NCI-H345 treated with DMSO at 0.1 percent for 48 hours (cell line): ENCODE data around the gene ZNF431.
"Not testable (repeated sequence)": the region's sequence is repeated elsewhere in the genome, so short reads cannot be mapped to it uniquely, and the experiment has no call there.

ENCODE experiments used
- DNase-seq: peaks from one replicate; lab custom pipeline; 2025; ENCODE audit not compliant: unreplicated experiment; lab: John Stamatoyannopoulos, UW

Gene ZNF431

DNA sequence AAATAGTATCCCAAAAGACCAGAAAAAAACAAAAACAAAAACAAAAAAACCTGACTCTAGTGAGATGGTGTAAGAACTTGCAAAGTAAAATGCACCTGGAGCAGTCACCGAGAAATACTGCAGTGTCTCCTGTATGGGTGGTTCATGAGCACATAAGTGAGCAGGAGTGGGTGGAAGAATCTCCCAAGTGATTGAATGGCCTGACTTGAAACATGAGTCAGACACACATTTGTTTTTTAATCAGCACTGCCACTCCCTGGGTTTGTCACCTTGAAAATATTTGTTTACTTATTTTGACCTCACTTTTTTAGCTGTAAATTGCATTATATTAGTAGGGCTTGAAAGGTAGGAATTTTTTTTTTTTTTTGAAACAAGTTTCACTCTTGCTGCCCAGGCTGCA lies 2.0 kb downstream of the ZNF431 start:
- no peak for DNase-seq

DNA sequence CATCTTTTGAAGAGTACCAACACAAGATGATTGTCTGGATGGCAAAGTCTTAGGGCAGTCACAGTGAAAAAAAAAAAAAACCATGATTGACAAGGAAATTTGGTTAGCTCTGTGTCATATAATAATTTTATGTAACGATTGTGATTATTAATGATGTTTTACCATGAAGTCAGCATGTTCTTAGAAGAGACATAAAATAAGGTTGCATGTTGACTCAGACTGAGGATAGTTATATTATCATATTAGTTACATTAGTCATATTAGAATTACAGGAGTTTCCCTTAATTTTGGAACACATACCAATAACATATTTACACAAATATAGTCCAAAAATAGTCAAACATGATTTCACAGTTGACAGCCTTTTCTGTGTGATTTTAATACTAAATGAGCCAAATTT lies 5.7 kb downstream of the ZNF431 start:
- no peak for DNase-seq

DNA sequence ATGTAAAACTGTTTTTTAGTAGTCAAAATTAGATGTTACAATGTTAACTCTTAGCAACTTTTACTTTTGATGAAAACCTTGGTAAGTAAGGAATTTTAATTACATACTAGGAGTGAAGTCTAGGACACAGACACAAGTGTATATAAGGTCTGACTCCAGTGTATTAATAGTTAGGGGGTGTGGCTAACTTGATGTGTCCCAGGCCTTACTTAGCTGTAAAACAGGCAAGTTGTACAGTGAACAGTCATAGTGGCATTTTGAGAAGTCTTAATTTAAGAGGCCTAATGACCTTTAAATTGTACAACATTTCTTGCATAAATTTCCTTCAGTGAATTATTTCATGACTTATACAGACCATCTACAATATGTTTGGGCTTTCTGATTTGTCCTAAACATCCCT lies 6.8 kb downstream of the ZNF431 start:
- no peak for DNase-seq

DNA sequence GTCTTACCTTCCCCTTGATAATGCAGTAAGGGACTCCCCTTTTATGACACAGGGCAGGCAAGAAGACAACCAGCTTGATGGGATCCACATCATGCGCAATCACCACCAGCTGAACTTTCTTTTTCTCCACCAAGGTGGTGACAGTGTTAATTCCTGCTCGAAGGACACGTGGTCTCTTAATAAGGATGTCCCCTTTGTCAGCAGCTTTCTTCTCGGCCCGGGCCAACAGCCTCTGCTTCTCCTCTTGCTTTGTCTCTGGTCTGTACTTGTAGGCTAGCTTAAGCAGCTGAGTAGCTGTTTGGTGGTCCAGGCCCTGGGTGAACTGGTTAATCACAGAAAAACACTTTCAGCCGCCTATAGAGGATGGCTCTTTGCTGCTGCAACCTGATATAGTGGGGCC lies 8.0 kb downstream of the ZNF431 start:
- DNase-seq, result no peak

DNA sequence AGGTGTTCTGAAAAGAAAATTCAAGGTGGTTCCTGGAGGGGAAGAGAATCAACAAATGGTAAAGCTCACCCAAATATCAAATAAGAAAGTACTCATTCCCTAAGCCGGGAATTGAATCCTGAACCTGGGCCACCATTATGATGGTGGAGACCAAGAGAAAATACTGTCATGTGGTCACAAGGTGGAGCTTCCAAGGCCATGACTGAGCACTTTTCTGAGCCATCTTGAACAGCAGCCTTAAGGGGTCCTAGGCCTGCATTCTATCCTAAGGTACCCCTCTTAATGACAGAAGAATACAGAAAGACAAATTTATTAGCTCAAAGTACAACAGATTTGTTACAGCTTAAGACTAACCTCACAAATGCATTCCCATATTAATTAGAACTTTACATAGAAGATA lies 9.6 kb downstream of the ZNF431 start:
- DNase-seq, result no peak

DNA sequence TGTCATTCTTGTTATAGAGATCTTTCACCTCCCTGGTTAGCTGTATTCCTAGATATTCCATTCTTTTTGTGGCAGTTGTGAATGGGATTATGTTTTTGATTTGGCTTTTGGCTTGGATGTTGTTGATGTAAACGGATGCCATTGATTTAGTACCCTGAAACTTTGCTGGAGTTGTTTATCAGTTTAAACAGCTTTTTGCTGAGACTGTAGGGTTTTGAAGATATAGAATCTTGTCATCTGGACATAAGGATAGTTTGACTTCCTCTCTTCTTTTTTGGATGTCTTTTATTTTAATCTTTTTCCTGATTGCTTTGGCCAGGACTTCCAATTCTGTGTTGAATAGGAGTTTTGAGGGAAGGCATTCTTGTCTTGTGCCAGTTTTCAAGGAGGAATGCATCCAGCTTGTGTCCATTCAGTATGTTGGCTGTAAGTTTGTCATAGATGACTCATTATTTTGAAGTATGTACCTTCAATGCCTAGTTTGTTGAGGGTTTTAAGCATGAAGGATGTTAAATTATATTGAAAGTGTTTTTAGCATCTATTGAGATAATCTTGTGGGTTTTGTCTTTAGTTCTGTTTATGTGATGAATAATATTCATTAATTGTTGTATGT lies 16.8 kb downstream of the ZNF431 start:
- DNase-seq, result no peak

DNA sequence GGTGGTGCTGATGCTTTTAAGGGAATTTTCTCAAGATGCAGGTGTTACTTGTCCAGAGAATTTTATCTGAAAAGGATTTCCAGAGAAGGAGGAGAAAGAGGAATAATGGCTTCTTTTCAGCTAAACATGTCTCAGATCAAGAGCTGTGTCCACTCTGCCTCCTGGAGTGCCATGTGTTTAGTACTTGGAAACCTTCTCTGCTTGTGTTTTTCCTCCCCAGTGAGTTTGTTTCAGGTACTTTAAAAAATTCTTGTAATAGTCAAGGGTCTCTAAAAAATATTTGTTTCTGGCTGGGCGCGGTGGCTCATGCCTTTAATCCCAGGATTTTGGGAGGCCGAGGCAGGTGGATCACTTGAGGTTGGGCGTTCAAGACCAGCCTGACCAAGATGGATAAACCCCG lies 22.7 kb downstream of the ZNF431 start:
- DNase-seq, result no peak

DNA sequence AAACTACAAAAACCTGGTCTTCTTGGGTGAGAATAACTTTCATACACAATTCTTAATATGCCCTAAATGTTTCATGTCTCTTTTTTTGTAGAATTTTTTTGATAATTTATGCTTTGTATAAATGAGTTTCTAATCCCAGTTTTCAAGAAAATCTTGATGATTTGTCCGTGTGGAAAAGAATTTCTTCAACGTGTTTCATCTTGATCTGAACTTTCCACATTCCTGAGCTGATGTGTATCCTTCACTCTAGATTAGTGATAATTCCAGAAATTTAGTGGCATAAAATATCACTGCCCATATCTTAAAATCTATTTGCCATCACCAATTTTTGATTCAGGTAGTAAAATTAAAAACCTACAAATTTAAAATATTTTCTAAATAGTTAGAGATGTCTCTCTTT lies 24.6 kb downstream of the ZNF431 start:
- no peak for DNase-seq

DNA sequence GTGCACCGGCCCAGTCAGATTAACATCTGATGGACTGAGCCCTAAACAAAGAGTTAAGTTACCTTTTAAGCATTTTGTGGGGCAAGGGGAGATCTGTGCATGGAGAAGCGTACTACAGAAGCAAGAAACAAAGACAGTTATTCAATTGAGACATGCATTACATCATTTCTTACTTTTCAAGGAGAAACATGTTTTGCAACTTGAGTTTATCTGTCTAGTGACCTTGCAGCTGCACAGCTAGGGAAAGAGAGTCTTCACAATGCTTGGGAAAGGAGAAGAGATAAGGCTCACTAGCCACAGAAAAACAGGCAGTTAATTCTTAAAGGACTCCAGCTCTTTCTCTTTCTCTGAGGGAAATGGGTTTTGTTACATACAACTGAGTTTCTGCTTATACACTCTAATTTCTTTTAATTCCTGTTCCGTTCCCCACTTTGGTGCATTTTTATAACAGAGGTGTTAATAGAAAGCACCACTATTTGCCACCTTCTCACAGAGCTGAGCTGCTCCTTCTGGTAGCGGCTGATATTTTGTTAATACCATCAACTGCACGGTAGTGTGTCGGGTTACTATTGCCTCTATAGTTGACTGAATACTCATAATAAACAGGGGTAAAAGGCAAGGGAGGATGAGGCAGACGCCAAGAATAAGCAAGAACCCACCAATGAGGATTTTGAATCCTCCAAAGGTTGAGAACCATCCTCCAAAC lies 55.9 kb downstream of the ZNF431 start:
- no peak for DNase-seq

DNA sequence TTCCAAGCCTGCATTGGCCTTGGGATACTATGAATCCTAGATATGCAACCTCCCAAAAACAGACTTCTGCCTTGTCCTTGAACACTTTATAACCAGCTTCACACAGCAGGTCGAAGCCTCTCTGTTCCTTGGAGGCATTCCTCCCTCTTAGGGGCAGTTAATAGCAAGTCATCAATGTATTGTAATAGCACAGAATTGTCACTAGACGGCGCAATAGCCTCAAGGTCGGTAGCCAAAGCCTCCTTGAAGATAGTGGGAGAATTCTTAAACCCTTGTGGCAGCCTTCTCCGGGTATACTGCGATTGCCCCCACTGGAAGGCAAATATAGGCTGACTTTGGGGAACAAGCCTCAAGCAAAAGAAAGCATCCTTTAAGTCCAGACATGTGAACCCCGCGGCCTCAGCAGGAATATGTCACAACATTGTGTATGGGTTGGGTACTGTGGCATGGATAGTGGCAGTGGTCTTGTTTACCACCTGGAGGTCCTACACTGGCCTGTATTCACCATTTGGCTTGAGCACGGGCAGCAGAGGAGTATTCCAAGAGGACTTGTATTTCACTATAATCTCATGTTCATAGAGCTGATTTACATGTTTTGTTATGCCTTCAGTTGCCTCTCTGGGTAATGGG lies 61.1 kb downstream of the ZNF431 start:
- no peak for DNase-seq

DNA sequence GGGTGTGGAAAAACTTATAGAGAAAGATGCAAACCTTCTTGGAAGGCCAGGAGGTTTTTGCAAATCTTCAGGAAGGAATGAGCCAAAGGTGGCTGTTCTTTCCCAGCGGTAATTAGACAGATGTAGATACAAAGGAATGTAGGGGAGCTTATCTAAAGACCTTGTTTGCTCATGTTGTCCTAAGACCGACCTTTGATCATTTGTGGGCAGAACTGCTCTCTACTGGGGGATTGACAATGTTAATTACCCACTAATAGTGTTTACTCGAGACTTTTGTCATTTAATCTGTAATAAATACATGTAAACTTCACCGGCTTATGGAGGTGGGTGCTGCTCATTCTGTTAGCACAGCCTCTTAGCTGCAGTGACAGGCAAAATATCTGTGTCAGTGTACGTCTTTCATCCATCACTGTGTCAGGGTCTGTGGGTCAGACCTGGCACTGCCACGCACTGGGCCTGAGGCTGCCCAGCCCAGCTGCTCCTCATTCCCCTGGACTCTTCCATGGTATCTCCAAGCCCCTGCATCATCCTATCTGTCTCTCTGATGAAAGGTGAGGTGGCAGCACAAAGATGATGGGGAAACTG lies 68.3 kb downstream of the ZNF431 start:
- DNase-seq, result no peak

DNA sequence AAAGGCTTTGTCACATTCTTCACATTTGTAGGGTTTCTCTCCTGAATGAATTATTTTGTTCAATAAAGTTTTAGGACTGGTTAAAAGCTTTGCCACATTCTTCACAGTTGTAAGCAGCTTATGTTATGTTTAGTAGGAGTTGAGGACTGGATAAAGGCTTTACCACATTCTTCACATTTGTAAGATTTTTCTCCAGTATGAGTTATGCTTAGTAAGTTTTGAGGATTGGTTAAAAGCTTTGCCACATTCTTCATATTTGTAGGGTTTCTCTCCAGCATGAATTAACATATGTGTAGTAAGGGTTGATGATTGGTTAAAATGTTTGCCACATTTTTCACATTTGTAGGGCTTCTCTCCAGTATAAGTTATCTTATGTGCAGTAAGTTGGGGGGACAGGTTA lies 79.9 kb downstream of the ZNF431 start:
- no peak for DNase-seq

DNA sequence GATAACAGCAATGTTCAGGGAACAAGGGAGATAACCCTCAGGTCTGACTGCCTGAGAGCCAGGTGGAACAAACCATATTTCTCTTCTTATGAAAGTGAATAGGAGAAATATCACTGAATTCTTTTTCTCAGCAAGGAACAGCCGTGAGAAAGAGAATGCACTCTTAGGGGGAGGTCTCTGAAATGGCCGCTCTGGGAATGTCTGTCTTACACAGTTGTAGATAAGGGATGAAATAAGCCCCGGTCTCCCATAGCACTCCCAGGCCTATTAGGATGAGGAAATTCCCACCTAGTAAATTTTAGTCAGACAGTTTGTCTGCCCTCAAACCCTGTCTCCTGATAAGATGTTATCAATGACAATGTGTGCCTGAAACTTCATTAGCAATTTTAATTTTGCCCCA lies 88.1 kb downstream of the ZNF431 start:
- not testable (repeated sequence) for DNase-seq

DNA sequence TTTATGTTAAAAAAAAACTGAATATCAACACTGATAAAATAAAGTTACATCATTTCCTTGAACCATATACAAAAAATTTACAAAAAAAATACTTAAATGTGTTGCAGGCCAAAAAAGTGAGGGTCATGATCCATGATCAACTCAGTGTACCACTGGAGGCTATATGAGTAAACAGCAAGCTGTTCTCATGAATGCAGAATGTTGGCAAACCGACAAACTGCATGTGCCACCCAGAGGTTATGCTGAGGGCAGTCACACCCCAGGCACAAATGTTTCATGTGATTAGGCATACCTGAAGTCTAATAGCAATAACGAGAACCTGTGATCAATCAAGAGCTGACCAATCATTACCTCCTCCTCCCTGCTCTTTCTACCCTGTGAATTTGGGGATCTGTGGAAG lies 91.9 kb downstream of the ZNF431 start:
- no peak for DNase-seq

DNA sequence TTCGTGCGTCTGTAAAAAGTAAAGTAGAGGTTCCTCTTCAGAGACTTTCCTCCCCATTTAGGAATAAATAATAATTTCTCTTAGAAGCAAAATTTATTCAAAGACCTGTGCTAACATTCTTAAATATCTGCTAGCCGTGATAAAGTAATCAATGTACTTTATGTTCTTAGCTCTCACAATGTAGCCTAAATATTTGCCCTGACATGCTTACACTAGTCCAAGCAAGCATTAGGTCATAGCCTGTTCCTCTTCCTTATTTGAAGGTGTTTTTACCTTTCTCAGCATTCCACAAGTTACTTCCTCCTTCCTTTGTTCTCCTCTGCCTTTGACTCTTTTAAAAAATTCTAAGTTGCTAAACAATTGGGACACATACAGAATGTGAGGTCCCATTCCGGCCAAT lies 94.9 kb downstream of the ZNF431 start:
- not testable (repeated sequence) for DNase-seq

DNA sequence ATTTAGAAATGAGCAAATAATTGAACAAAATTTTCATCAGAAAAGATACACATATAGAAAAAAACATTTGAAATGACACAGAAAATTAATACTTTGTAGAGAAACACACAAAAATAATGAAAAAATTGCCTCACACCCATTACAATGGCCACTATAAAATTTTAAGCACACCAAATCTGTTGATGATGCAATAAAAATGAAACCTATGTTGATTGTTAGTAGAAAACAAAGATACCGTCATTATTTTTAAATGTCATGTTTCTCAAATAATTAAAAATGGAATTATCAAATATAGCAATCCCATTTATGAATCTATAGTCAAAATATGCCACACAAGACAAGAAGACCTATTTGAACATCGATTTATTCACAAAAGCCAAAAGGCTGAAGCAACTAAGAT lies 96.8 kb downstream of the ZNF431 start:
- DNase-seq, result no peak
